ENCODE data around the gene LRRC36. TPM values are rescaled to one million over a fixed set of nuclear protein-coding genes. Genes with fewer than 3 reads are reported as not detected.

Gene LRRC36
- total and polyA plus RNA-seq, 2 of the 13 experiments (the other 11 are each of a cell fraction or from before 2014, with no cell fraction given): 0.12 to 0.15 TPM

GRCh38 chr16:67415872-67416793 lies 89.5 kb downstream of the LRRC36 start, which contains the start of gene ZDHHC1 (continued):
- TF ChIP-seq MYNN (CRISPR knock-in tag; IDR thresholded peaks at IDR 0.05; ENCODE audit: low read depth) (no peak), ZBTB37 (CRISPR knock-in tag; IDR thresholded peaks at IDR 0.05) (no peak), ZBTB7A (CRISPR knock-in tag; IDR thresholded peaks at IDR 0.05) (peak; percentile 66; the same call in 1 of the 2 replicates), ZNF318 (CRISPR knock-in tag; IDR thresholded peaks at IDR 0.05) (no peak), RFXANK (CRISPR knock-in tag; IDR thresholded peaks at IDR 0.05) (no peak), PCBP1 (IDR thresholded peaks at IDR 0.05; ENCODE audit: borderline replicate concordance, low read depth, low read length) (no peak), ZNF362 (CRISPR knock-in tag; IDR thresholded peaks at IDR 0.05; ENCODE audit: borderline replicate concordance) (0 out of 2 replicates have a peak, but pooled peaks have one; percentile 24), ZNF468 (CRISPR knock-in tag; IDR thresholded peaks at IDR 0.05) (no peak), SKI (IDR thresholded peaks at IDR 0.05; ENCODE audit: partially characterized antibody) (peak; percentile 41), SMAD3 (CRISPR knock-in tag; IDR thresholded peaks at IDR 0.05) (no peak), ZNF790 (CRISPR knock-in tag; IDR thresholded peaks at IDR 0.05; ENCODE audit: borderline replicate concordance) (no peak), ZSCAN31 (CRISPR knock-in tag; IDR thresholded peaks at IDR 0.05; ENCODE audit: low read depth) (peak; percentile 84), HNF4A (CRISPR knock-in tag; IDR thresholded peaks at IDR 0.05) (no peak), FOXC1 (CRISPR knock-in tag; IDR thresholded peaks at IDR 0.05; ENCODE audit: borderline replicate concordance) (no peak), ZNF333 (CRISPR knock-in tag; IDR thresholded peaks at IDR 0.05; ENCODE audit: borderline replicate concordance) (peak; percentile 54; the same call in 1 of the 2 replicates), FOXM1 (CRISPR knock-in tag; IDR thresholded peaks at IDR 0.05) (peak; percentile 68; the same call in 1 of the 2 replicates), TBP (CRISPR knock-in tag; IDR thresholded peaks at IDR 0.05) (peak; percentile 66; the same call in 1 of the 2 replicates), ARID2 (CRISPR knock-in tag; IDR thresholded peaks at IDR 0.05; ENCODE audit: borderline replicate concordance) (peak; percentile 87), ZNF12 (CRISPR knock-in tag; IDR thresholded peaks at IDR 0.05) (no peak)
